A549 (cell line): Measurements from ENCODE around the gene ALG12. TPM values are rescaled to one million over a fixed set of nuclear protein-coding genes. Genes with fewer than 3 reads are reported as not detected.
"Not testable (repeated sequence)": the region's sequence is repeated elsewhere in the genome, so short reads cannot be mapped to it uniquely, and the experiment has no call there.

Experiments used
- ATAC-seq, 2 experiments: fragments of 200-7000 bp in 1 of 2; fragments of >200 bp in 1 of 2; cut with Nextera tagmentation in 1 of 2; cut with Tn5 transposase in 1 of 2; 3 replicates each; pipeline versions ENCODE4 v1.8.0 to v1.9.1; 2018 to 2020; ENCODE audit warnings: mild to moderate bottlenecking in 1 of 2, moderate library complexity in 1 of 2
- CTCF ChIA-PET: fragments of 300-600 bp; sonication (Branson Sonifier 250); formaldehyde crosslinking; extraction: SDS; loops from one replicate; lab custom pipeline; 2021; ENCODE audit warnings: antibody characterized with exemption, inconsistent platforms; lab: Yijun Ruan, JAX
- POLR2A ChIA-PET: fragments of 350-600 bp; formaldehyde crosslinking; extraction: SDS; loops from one replicate; lab custom pipeline; 2021; ENCODE audit warnings: antibody characterized with exemption, inconsistent platforms; lab: Yijun Ruan, JAX
- DNase-seq, 2 experiments: peaks; one replicate each; pipeline versions ENCODE4 v3.0.0 to v3.0.0-alpha.2; 2011 to 2016; ENCODE audit warnings: low read depth in 1 of 2, low spot score in 1 of 2
- FAIRE-seq: peaks from 2 replicates; lab custom pipeline; 2011; peaks lifted over from hg19 to GRCh38; lab: Jason Lieb, UNC
- H3K27ac ChIP-seq, 2 experiments: fragments of >200 bp; sonication (Bioruptor Twin); formaldehyde crosslinking; 3 replicates each; pipeline ENCODE4 v1.5.1; 2016 to 2017
- H3K4me1 ChIP-seq: fragments of >200 bp; sonication (Bioruptor Twin); formaldehyde crosslinking; 3 replicates; pipeline ENCODE4 v1.6.1; 2016
- H3K4me2 ChIP-seq: fragments of >200 bp; sonication (Bioruptor Twin); formaldehyde crosslinking; 3 replicates; pipeline ENCODE4 v1.6.1; 2016
- H3K4me3 ChIP-seq: fragments of >200 bp; sonication (Bioruptor Twin); formaldehyde crosslinking; 3 replicates; pipeline ENCODE4 v1.5.1; 2016
- H3K9me3 ChIP-seq: fragments of >200 bp; sonication (Bioruptor Twin); formaldehyde crosslinking; 3 replicates; pipeline ENCODE4 v1.6.1; 2016
- CEBPB ChIP-seq, 2 experiments: fragments of >200 bp in 1 of 2; sonication (Bioruptor Twin) in 1 of 2; formaldehyde crosslinking in 1 of 2; IDR thresholded peaks; 2 replicates each; pipeline ENCODE4 v1.6.1; 2012 to 2016
- ELK1 ChIP-seq: fragments of 150-350 bp; IDR thresholded peaks from 2 replicates; pipeline ENCODE4 v1.6.1; 2014; ENCODE audit warnings: low read depth, mild to moderate bottlenecking, low read length
- EP300 ChIP-seq, 2 experiments: fragments of >200 bp; sonication (Bioruptor Twin); formaldehyde crosslinking; IDR thresholded peaks; 2 replicates in 1 of 2; 3 replicates in 1 of 2; pipeline ENCODE4 v1.6.1; 2016 to 2017
- HEYL ChIP-seq: fragments of 250-450 bp; sonication (Bioruptor Pico); IDR thresholded peaks from 2 replicates; pipeline ENCODE4 v1.8.0; 2021; ENCODE audit warnings: mild to moderate bottlenecking, moderate library complexity
- HOXB5 ChIP-seq: fragments of 250-450 bp; sonication (Bioruptor Pico); IDR thresholded peaks from 2 replicates; pipeline ENCODE4 v1.5.0; 2020; ENCODE audit warnings: mild to moderate bottlenecking, moderate library complexity
- JUN ChIP-seq, 2 experiments: fragments of >200 bp; sonication (Bioruptor Twin); formaldehyde crosslinking; IDR thresholded peaks; 2 replicates in 1 of 2; 3 replicates in 1 of 2; pipeline ENCODE4 v1.6.1; 2016 to 2017
- MAZ ChIP-seq: fragments of 150-350 bp; IDR thresholded peaks from 2 replicates; pipeline ENCODE4 v1.6.1; 2014; ENCODE audit warnings: antibody characterized with exemption, low read depth, low read length, borderline replicate concordance
- NFE2L2 ChIP-seq: fragments of 150-350 bp; conservative IDR thresholded peaks from 2 replicates; pipeline ENCODE4 v1.6.1; 2014; ENCODE audit warnings: low read length
- PHF8 ChIP-seq: fragments of 200-600 bp; sonication (generic); IDR thresholded peaks from 2 replicates; pipeline ENCODE4 v1.6.1; 2016; ENCODE audit warnings: low read depth, mild to moderate bottlenecking, antibody characterized with exemption, moderate library complexity, borderline replicate concordance
- RNF2 ChIP-seq: fragments of 200-600 bp; sonication (generic); IDR thresholded peaks from 2 replicates; pipeline ENCODE4 v1.6.1; 2016; ENCODE audit warnings: low read depth, mild to moderate bottlenecking, antibody characterized with exemption, moderate library complexity, borderline replicate concordance
- SREBF2 ChIP-seq: fragments of 450-650 bp; IDR thresholded peaks from 2 replicates; pipeline ENCODE4 v1.6.1; 2014; ENCODE audit warnings: mild to moderate bottlenecking, moderate library complexity
- TFCP2L1 ChIP-seq: fragments of 250-450 bp; sonication (Bioruptor Pico); IDR thresholded peaks from 2 replicates; pipeline ENCODE4 v1.5.0; 2021; ENCODE audit warnings: mild to moderate bottlenecking
- ZC3H11A ChIP-seq: fragments of 450-650 bp; IDR thresholded peaks from 2 replicates; pipeline ENCODE4 v1.6.1; 2014; ENCODE audit warnings: antibody characterized with exemption, mild to moderate bottlenecking
- ZFP36 ChIP-seq: fragments of 450-650 bp; IDR thresholded peaks from 2 replicates; pipeline ENCODE4 v1.6.1; 2014; ENCODE audit warnings: borderline replicate concordance; ENCODE audit not compliant: partially characterized antibody
- ZSCAN20 ChIP-seq: fragments of 250-450 bp; sonication (Bioruptor Pico); IDR thresholded peaks from 2 replicates; pipeline ENCODE4 v1.8.0; 2022; ENCODE audit warnings: mild to moderate bottlenecking, moderate library complexity
- WGBS: methylation state at CpG from one replicate; pipeline ENCODE4 v1.1.6; 2017; ENCODE audit errors: missing lambda C conversion rate; 5-methylcytosine and 5-hydroxymethylcytosine counted together
- polyA plus RNA-seq, 4 experiments: library from polyadenylated mRNA; depleted of rRNA in 3 of 4; stranded (reverse); fragments of >200 nt; fragmentation: RNase III in 1 of 4; extraction: RNeasy Plus Mini Kit Qiagen cat#74134 plus additional on column Dnase treatment in 1 of 4; gene quantifications; 2 replicates in 3 of 4; 3 replicates in 1 of 4; pipeline ENCODE4 v1.2.3, GENCODE V29; 2011 to 2017
- TF ChIP-seq, protein P1 (sequence below): IDR thresholded peaks from 2 replicates; pipeline ENCODE4 v1.6.1; 2012

Gene ALG12
- polyA plus RNA-seq, 2 of the 4 experiments (the other 2 are of a cell fraction), result 4.4 to 7.7 TPM

DNA sequence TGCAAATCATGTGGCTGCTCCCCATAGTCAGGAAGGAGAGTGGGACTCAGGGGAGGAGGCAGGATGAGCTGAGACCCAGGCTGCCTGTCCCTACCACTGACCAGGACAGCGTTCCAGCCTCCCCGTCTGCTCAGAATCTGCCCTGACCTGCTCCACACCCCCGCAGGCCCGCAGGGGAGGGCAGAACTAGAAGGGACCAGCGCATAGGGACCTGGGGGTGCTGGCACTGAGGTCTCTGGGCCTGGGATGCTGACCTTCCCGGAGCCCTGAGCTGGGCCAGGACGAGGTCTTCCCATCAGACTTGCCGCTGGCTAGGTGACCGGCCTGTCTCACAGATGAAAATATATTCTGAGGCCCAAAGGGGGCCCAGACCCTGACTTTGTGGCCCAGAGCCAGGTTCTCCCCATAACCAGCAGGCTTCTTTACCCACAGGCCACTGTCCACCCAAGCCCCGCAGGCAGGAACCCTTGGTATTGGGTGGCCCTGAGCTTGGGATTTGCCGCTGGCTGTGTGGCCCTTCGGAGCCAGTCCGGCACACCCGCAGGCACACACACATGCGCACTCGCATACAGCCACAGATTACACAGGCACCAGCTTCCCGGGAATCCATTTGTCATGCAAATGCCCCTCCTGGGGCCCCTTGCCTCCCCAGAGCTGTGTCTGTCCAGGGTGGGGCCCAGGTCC, 28.5 kb upstream of the ALG12 start (continued):
- TF ChIP-seq PHF8 (no peak), ELK1 (no peak)
- TF ChIP-seq, all 56 proteins: peak for 0

DNA sequence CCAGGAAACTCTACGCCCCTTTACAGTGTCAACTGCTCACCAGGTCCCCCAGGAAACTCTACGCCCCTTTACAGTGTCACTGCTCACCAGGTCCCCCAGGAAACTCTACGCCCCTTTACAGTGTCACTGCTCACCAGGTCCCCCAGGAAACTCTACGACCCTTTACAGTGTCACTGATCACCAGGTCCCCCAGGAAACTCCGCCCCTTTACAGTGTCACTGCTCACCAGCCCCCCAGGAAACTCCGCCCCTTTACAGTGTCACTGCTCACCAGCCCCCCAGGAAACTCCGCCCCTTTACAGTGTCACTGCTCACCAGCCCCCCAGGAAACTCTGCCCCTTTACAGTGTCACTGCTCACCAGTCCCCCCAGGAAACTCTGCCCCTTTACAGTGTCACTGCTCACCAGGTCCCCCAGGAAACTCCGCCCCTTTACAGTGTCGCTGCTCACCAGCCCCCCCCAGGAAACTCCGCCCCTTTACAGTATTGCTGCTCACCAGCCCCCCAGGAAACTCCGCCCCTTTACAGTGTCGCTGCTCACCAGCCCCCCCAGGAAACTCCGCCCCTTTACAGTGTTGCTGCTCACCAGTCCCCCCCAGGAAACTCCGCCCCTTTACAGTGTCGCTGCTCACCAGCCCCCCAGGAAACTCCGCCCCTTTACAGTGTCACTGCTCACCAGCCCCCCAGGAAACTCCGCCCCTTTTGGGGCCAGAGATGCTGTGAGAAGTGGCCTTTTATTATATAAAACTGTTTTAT, 27.0 kb upstream of the ALG12 start:
- peak overlapping the region; percentile 38 for H3K4me3 ChIP-seq
- H3K4me2 ChIP-seq, result peak overlapping the region; percentile 75
- DNase-seq, result peak in 1 of 2 experiments; percentile 94
- peaks cover 35% of the 10 kb centered on the region for H3K4me1 ChIP-seq
- H3K9me3 ChIP-seq, CTCF ChIA-PET: not testable (repeated sequence)
- ATAC-seq, result peak in 1 of 2 experiments; percentile 38; a peak in 2 of 6 replicates
- peak overlapping the region; percentile 82 to 83 for H3K27ac ChIP-seq
- POLR2A ChIA-PET, result interaction anchor here (1.0 kb wide), 1 partner anchor 9 kb away, joined by 5 read pairs; no protein-coding TSS in a partner anchor
- 10% methylated on average over 3 of the region's 17 CpGs for WGBS
- FAIRE-seq, result peak; percentile 46
- TF ChIP-seq JUN (IDR thresholded peaks at IDR 0.05), result 0 out of 5 replicates have a peak, but pooled peaks of 1 of the 2 experiments have one; percentile 28

- CTCF ChIA-PET, result no interaction called here
- ATAC-seq (peak; percentile 57 to 64), DNase-seq (peak in 1 of 2 experiments; percentile 62)
- H3K4me1 ChIP-seq, result peaks cover 28% of the 10 kb centered on the region
- peak in 1 of 2 experiments; percentile 35; a peak in 1 of 5 replicates for TF ChIP-seq JUN (IDR thresholded peaks at IDR 0.05)
- no peak for TF ChIP-seq HOXB5
- TF ChIP-seq, protein P1, sequence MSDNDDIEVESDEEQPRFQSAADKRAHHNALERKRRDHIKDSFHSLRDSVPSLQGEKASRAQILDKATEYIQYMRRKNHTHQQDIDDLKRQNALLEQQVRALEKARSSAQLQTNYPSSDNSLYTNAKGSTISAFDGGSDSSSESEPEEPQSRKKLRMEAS, result peak; percentile 28; the same call in 1 of the 2 replicates
- TF ChIP-seq, all 56 proteins: peak for 2
- no peak for FAIRE-seq
- peak overlapping the region; percentile 94 to 97 for H3K27ac ChIP-seq
- 0% methylated on average over 1 of the region's 13 CpGs for WGBS
- no peaks in the 10 kb centered on the region for H3K9me3 ChIP-seq
- H3K4me2 ChIP-seq, result peak overlapping the region; percentile 91
- POLR2A ChIA-PET, result interaction anchor here (1.0 kb wide), 1 partner anchor 8 kb away, joined by 5 read pairs; no protein-coding TSS in a partner anchor
- H3K4me3 ChIP-seq, result peak overlapping the region; percentile 56
These were observed 26.2 kb upstream of the ALG12 start for GRCh38 chr22:49944399-49944891.

DNA sequence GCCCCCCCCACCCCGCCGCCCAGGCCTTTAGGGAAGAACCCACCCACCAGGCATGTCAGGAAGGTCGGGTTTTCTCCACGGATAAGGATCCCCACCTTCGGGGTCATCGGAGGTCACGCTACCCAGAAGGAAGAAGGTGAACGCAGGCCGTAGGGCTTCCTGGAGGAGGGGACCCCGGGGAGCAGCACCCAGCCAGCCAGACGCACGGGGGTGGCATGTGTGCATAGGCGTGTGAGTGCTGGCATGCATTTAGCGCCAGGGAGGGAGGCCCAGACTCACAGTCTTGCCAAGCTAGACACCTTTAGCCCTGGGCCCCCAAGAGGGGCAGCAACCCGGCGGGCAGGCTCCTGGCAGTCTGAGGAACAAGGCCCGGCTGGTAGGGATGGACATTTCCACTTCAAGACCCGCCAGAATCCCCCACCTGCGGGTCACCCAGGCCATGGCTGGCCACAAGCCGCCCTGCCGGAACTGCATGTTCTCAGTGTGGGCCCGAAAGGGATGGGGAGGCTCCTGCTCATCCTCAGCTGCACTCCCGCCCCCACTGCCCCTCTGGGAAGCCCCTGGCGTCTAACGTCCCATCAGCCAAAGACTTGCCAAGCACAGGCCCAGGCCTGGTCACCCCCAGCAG, 25.6 kb upstream of the ALG12 start:
- Histone ChIP-seq H3K27ac (peak overlapping the region; percentile 94 to 97), H3K4me3 (peak overlapping the region; percentile 56), H3K4me2 (peak overlapping the region; percentile 91), H3K4me1 (peaks cover 22% of the 10 kb centered on the region), H3K9me3 (no peaks in the 10 kb centered on the region)
- ATAC-seq (peak; percentile 8 to 35; a peak in 5 of 6 replicates), DNase-seq (no peak), FAIRE-seq (no peak)
- 44% methylated on average over 5 of the region's 25 CpGs for WGBS
- ChIA-PET CTCF (interaction anchor here (1.3 kb wide), 1 partner anchor 10 kb away, joined by 3 read pairs; no protein-coding TSS in a partner anchor), POLR2A (interaction anchor here (1.0 kb wide), 1 partner anchor 8 kb away, joined by 5 read pairs; no protein-coding TSS in a partner anchor)
- TF ChIP-seq NFE2L2 (no peak), ZFP36 (peak; percentile 30)

- FAIRE-seq (no peak), ATAC-seq (peak in 1 of 2 experiments; percentile 27; a peak in 3 of 6 replicates), DNase-seq (no peak)
- Histone ChIP-seq H3K27ac (peak overlapping the region; percentile 94 to 97), H3K4me3 (peak overlapping the region; percentile 56), H3K9me3 (no peaks in the 10 kb centered on the region), H3K4me2 (peak overlapping the region; percentile 91), H3K4me1 (peaks cover 17% of the 10 kb centered on the region)
- no CpG with 5 or more reads among the region's 11 CpGs for WGBS
- no peak for TF ChIP-seq SREBF2
- no peak for TF ChIP-seq CEBPB (IDR thresholded peaks at IDR 0.05)
- TF ChIP-seq HEYL, result no peak
- TF ChIP-seq ZFP36, result no peak
- no peak for TF ChIP-seq RNF2
- TF ChIP-seq EP300 (IDR thresholded peaks at IDR 0.05), result no peak
- TF ChIP-seq ZC3H11A, result no peak
- no peak for TF ChIP-seq TFCP2L1
- no peak for TF ChIP-seq MAZ
- no peak for TF ChIP-seq ZSCAN20 (CRISPR knock-in tag)
- CTCF ChIA-PET, result interaction anchor here (1.3 to 1.6 kb wide), 2 partner anchors 10 to 87 kb away, joined by 3 read pairs; no protein-coding TSS in a partner anchor
- POLR2A ChIA-PET, result no interaction called here
These were observed 25.1 kb upstream of the ALG12 start for GRCh38 chr22:49943405-49943765.
